GM12878 (cell line): ENCODE data around the gene DTX3. TPM values are rescaled to one million over a fixed set of nuclear protein-coding genes. Genes with fewer than 3 reads are reported as not detected.

Source experiments
- ATAC-seq: fragments of 200-7000 bp; cut with Tn5 transposase; 3 replicates; pipeline ENCODE4 v1.9.1; 2020; ENCODE audit warnings: mild to moderate bottlenecking, moderate library complexity
- BruUV-seq: library from RNA; stranded (reverse); fragments of 400-500 nt; replicated peaks from 2 replicates; lab custom pipeline; 2021; lab: Mats Ljungman, UMichigan
- CTCF ChIA-PET: fragments of 300-600 bp; sonication (Branson Sonifier 250); formaldehyde crosslinking; extraction: SDS; loops from one replicate; lab custom pipeline; 2021; ENCODE audit warnings: inconsistent platforms; lab: Yijun Ruan, JAX
- POLR2A ChIA-PET: fragments of 350-600 bp; formaldehyde crosslinking; extraction: SDS; loops from one replicate; lab custom pipeline; 2021; ENCODE audit warnings: inconsistent platforms; lab: Charles Lee
- RAD21 ChIA-PET: fragments of 300-600 bp; sonication (Branson Sonifier 250); formaldehyde crosslinking; loops from one replicate; lab custom pipeline; 2023; ENCODE audit warnings: antibody characterized with exemption; ENCODE audit not compliant: unreplicated experiment; lab: Charles Lee
- SMC1A ChIA-PET: fragments of 300-600 bp; sonication (Branson Sonifier 250); formaldehyde crosslinking; loops from one replicate; lab custom pipeline; 2023; ENCODE audit not compliant: unreplicated experiment, uncharacterized antibody; lab: Charles Lee
- DNase-seq: peaks from one replicate; pipeline ENCODE4 v3.0.0-alpha.2; 2011; ENCODE audit warnings: low read depth, low spot score
- FAIRE-seq: peaks from 3 replicates; lab custom pipeline; 2011; peaks lifted over from hg19 to GRCh38; lab: Jason Lieb, UNC
- H2AFZ ChIP-seq: 2 replicates; pipeline ENCODE4 v1.6.0; 2011; ENCODE audit warnings: low read depth, low read length, control low read depth; ENCODE audit not compliant: control insufficient read depth
- H3K27ac ChIP-seq: 2 replicates; pipeline ENCODE4 v1.5.1; 2011; ENCODE audit warnings: control low read depth; ENCODE audit not compliant: control insufficient read depth, insufficient read depth
- H3K27me3 ChIP-seq, 2 experiments: replicated peaks in 1 of 2; 2 replicates each; pipeline versions ENCODE4 v1.6.0 to v1.6.1; 2011; ENCODE audit warnings: low read length in 1 of 2; ENCODE audit not compliant: control insufficient read depth in 2 of 2, insufficient read depth in 2 of 2
- H3K36me3 ChIP-seq, 2 experiments: 2 replicates each; pipeline ENCODE4 v1.5.1; 2011; ENCODE audit warnings: low read length in 1 of 2; ENCODE audit not compliant: control insufficient read depth in 2 of 2, insufficient read depth in 2 of 2
- H3K4me1 ChIP-seq: 2 replicates; pipeline ENCODE4 v1.6.1; 2011; ENCODE audit warnings: mild to moderate bottlenecking, low read length, moderate library complexity, mixed read lengths; ENCODE audit not compliant: control insufficient read depth, insufficient read depth
- H3K4me2 ChIP-seq: 2 replicates; pipeline ENCODE4 v1.6.0; 2011; ENCODE audit warnings: control low read depth; ENCODE audit not compliant: control insufficient read depth, insufficient read depth
- H3K4me3 ChIP-seq: fragments of 200-600 bp; sonication (generic); 2 replicates; pipeline ENCODE4 v1.5.1; 2016
- H3K79me2 ChIP-seq: 2 replicates; pipeline ENCODE4 v1.6.0; 2011; ENCODE audit warnings: low read length; ENCODE audit not compliant: control insufficient read depth, insufficient read depth
- H3K9ac ChIP-seq: 2 replicates; pipeline ENCODE4 v1.8.0; 2011; ENCODE audit warnings: low read length, control low read depth, mixed read lengths; ENCODE audit not compliant: control insufficient read depth, insufficient read depth
- H3K9me3 ChIP-seq: replicated peaks from 3 replicates; pipeline ENCODE4 v1.5.1; 2011; ENCODE audit warnings: mild to moderate bottlenecking, low read length; ENCODE audit not compliant: control insufficient read depth, insufficient read depth
- H4K20me1 ChIP-seq: 2 replicates; pipeline ENCODE4 v1.6.0; 2011; ENCODE audit not compliant: control insufficient read depth, insufficient read depth
- CBFB ChIP-seq: IDR thresholded peaks from 2 replicates; pipeline ENCODE4 v1.6.1; 2016; ENCODE audit warnings: antibody characterized with exemption, low read depth
- CREM ChIP-seq: IDR thresholded peaks from 2 replicates; pipeline ENCODE4 v1.6.1; 2014; ENCODE audit warnings: antibody characterized with exemption, low read depth
- HDGF ChIP-seq: fragments of 450-650 bp; IDR thresholded peaks from 2 replicates; pipeline ENCODE4 v1.6.1; 2016; ENCODE audit warnings: antibody characterized with exemption
- IKZF1 ChIP-seq: fragments of 450-650 bp; conservative IDR thresholded peaks from 2 replicates; pipeline ENCODE4 v1.6.1; 2017; ENCODE audit warnings: antibody characterized with exemption, mild to moderate bottlenecking
- LARP7 ChIP-seq: fragments of 450-650 bp; IDR thresholded peaks from 2 replicates; pipeline ENCODE4 v1.6.1; 2017; ENCODE audit warnings: mild to moderate bottlenecking
- MEF2B ChIP-seq: fragments of 450-650 bp; IDR thresholded peaks from 2 replicates; pipeline ENCODE4 v1.6.1; 2018; ENCODE audit warnings: mild to moderate bottlenecking, moderate library complexity; ENCODE audit not compliant: partially characterized antibody, poor library complexity, severe bottlenecking
- MTA3 ChIP-seq: IDR thresholded peaks from 2 replicates; pipeline ENCODE4 v1.6.1; 2012; ENCODE audit warnings: low read length, inconsistent platforms, borderline replicate concordance
- NR2C1 ChIP-seq: fragments of 450-650 bp; IDR thresholded peaks from 2 replicates; pipeline ENCODE4 v1.6.1; 2017; ENCODE audit warnings: antibody characterized with exemption, mild to moderate bottlenecking, moderate library complexity
- PBX3 ChIP-seq: IDR thresholded peaks from 2 replicates; pipeline ENCODE4 v1.6.1; 2011; ENCODE audit warnings: mild to moderate bottlenecking, low read depth, low read length, moderate library complexity; ENCODE audit not compliant: insufficient replicate concordance
- POLR2A ChIP-seq: IDR thresholded peaks from 2 replicates; pipeline ENCODE4 v1.6.1; 2011; ENCODE audit warnings: low read depth, mild to moderate bottlenecking, low read length
- RELA ChIP-seq: fragments of 450-650 bp; IDR thresholded peaks from 2 replicates; pipeline ENCODE4 v1.8.0; 2014; ENCODE audit warnings: borderline replicate concordance; ENCODE audit not compliant: partially characterized antibody
- REST ChIP-seq: IDR thresholded peaks from 2 replicates; pipeline ENCODE4 v1.6.1; 2012; ENCODE audit warnings: mild to moderate bottlenecking, low read depth, low read length
- SMAD1 ChIP-seq: fragments of 450-650 bp; IDR thresholded peaks from 2 replicates; pipeline ENCODE4 v1.6.1; 2018; ENCODE audit warnings: mild to moderate bottlenecking, low read depth; ENCODE audit not compliant: partially characterized antibody
- SMAD5 ChIP-seq: IDR thresholded peaks from 2 replicates; pipeline ENCODE4 v1.6.1; 2016; ENCODE audit warnings: antibody characterized with exemption, low read depth
- STAT3 ChIP-seq: IDR thresholded peaks from 2 replicates; pipeline ENCODE4 v1.6.1; 2011; ENCODE audit warnings: low read depth, low read length, improper control_type of control experiment
- TBL1XR1 ChIP-seq: IDR thresholded peaks from 2 replicates; pipeline ENCODE4 v1.6.1; 2012; ENCODE audit warnings: low read depth, low read length, improper control_type of control experiment
- ZBTB11 ChIP-seq: fragments of 450-650 bp; formaldehyde crosslinking; IDR thresholded peaks from 2 replicates; pipeline ENCODE4 v1.5.0; 2022; ENCODE audit warnings: mild to moderate bottlenecking, missing genetic modification characterization
- in situ Hi-C: fragments of 300-500 bp; cut with MboI; formaldehyde crosslinking; loops from 9 replicates; pipeline ENCODE4 v1.14.3; 2018; ENCODE audit warnings: mixed read lengths
- intact Hi-C: fragments of 100-400 bp; cut with micrococcal nuclease; formaldehyde crosslinking; loops from one replicate; pipeline ENCODE4 v1.14.2; 2022; ENCODE audit not compliant: unreplicated experiment
- polyA plus RNA-seq, 11 experiments: library from polyadenylated mRNA; depleted of rRNA in 4 of 11; unstranded in 6 of 11; stranded (reverse) in 5 of 11; fragments of >200 nt; fragmentation: Nextera tagmentation in 4 of 11; fragmentation: Illumina TruSeq in 1 of 11; extraction: Ambion mirVana in 4 of 11; extraction: Trizol in 1 of 11; gene quantifications; 1 replicate in 1 of 11; 2 replicates in 10 of 11; pipeline versions ENCODE4 v1.2.1 to v1.2.3, GENCODE V29; 2011 to 2016; ENCODE audit warnings: inconsistent platforms in 2 of 11, missing spikeins in 2 of 11, low read depth in 1 of 11
- total RNA-seq, 4 experiments: library from RNA; depleted of rRNA in 3 of 4; stranded (reverse); fragments of >200 nt in 3 of 4; fragmentation: Illumina TruSeq in 1 of 4; extraction: Trizol in 1 of 4; gene quantifications; 2 replicates each; pipeline versions ENCODE4 v1.2.1 to v1.2.3, GENCODE V29; 2013 to 2021

DTX3 gene
- total and polyA plus RNA-seq, 10 of the 15 experiments (the other 5 are each of a cell fraction or from before 2014, with no cell fraction given) = 1.1 to 13.6 (median 5.6) TPM

GRCh38 chr12:57584050-57584449 is 20.6 kb upstream of the DTX3 start (continued):
- no peak for TF ChIP-seq ZBTB11 (CRISPR knock-in tag)

GRCh38 chr12:57584690-57585089 is 19.9 kb upstream of the DTX3 start:
- no peaks in the 10 kb centered on the region; a peak in 1 of 4 replicates for H3K27me3 ChIP-seq
- no peaks in the 10 kb centered on the region for H3K36me3 ChIP-seq
- FAIRE-seq (no peak), ATAC-seq (no peak), DNase-seq (no peak)
- H3K9ac ChIP-seq = no peak overlapping the region
- ChIA-PET SMC1A (interaction anchor here (0.9 to 3.6 kb wide), 8 partner anchors 9 to 319 kb away, joined by 3 to 16 read pairs (median 6); no protein-coding TSS in a partner anchor), POLR2A (interaction anchor here (0.9 to 1.1 kb wide), 2 partner anchors 9 to 30 kb away, joined by 3 read pairs; no protein-coding TSS in a partner anchor), RAD21 (interaction anchor here (0.8 to 5.3 kb wide), 6 partner anchors 11 to 160 kb away, joined by 3 to 28 read pairs (median 4); partner anchors contain the start of gene TSPAN31), CTCF (interaction anchor here (0.9 to 7.8 kb wide), 20 partner anchors 7 to 219 kb away, joined by 3 to 119 read pairs (median 8); partner anchors contain the start of genes B4GALNT1, GLI1, PIP4K2C and TSPAN31)
- H3K79me2 ChIP-seq = no peaks in the 10 kb centered on the region
- H2AFZ ChIP-seq = no peak overlapping the region
- H3K4me2 ChIP-seq = no peak overlapping the region
- H3K4me3 ChIP-seq = no peak overlapping the region
- intact Hi-C loops = loop anchor here (10.0 kb wide), 1 partner anchor 320 kb away; no protein-coding TSS in a partner anchor
- no peaks in the 10 kb centered on the region for H3K9me3 ChIP-seq
- no TSS peak for BruUV-seq
- H4K20me1 ChIP-seq = no peaks in the 10 kb centered on the region
- H3K27ac ChIP-seq = no peak overlapping the region
- no peaks in the 10 kb centered on the region for H3K4me1 ChIP-seq
- in situ Hi-C loops = no loop called here
- TF ChIP-seq SMAD1 (no peak), MEF2B (no peak), STAT3 (no peak), POLR2A (no peak), CREM (no peak), CBFB (no peak), SMAD5 (no peak), HDGF (no peak), IKZF1 (no peak), TBL1XR1 (no peak), REST (no peak), PBX3 (no peak), LARP7 (no peak), MTA3 (no peak), RELA (no peak), NR2C1 (no peak)
